ENCODE data around the gene HEMK1. TPM values are rescaled to one million over a fixed set of nuclear protein-coding genes. Genes with fewer than 3 reads are reported as not detected.

Gene HEMK1
- total RNA-seq, 1 experiment from 2014 or later = 9.3 TPM

GRCh38 chr3:50588759-50589433 lies 19.6 kb downstream of the HEMK1 start:
- no peaks in the 10 kb centered on the region for H3K27me3 ChIP-seq (replicated peaks)
- H3K4me3 ChIP-seq = no peak overlapping the region
- H3K36me3 ChIP-seq = no peaks in the 10 kb centered on the region
- H3K27ac ChIP-seq = no peak overlapping the region
- no peaks in the 10 kb centered on the region for H3K9me3 ChIP-seq (replicated peaks)
- DNase-seq (ENCODE audit: low read depth in 1 of 2, low spot score in 2 of 2) = no peak
- no peaks in the 10 kb centered on the region for H3K4me1 ChIP-seq (replicated peaks)

- Histone ChIP-seq H3K27ac (no peak overlapping the region), H3K9me3 (replicated peaks) (no peaks in the 10 kb centered on the region), H3K4me1 (replicated peaks) (no peaks in the 10 kb centered on the region), H3K4me3 (no peak overlapping the region), H3K36me3 (no peaks in the 10 kb centered on the region), H3K27me3 (replicated peaks) (no peaks in the 10 kb centered on the region)
- no peak for DNase-seq (ENCODE audit: low read depth in 1 of 2, low spot score in 2 of 2)
These were observed 21.9 kb downstream of the HEMK1 start for GRCh38 chr3:50591196-50591741.

- Histone ChIP-seq H3K27me3 (replicated peaks) (no peaks in the 10 kb centered on the region), H3K27ac (no peak overlapping the region), H3K4me3 (no peak overlapping the region), H3K4me1 (replicated peaks) (no peaks in the 10 kb centered on the region), H3K9me3 (replicated peaks) (no peaks in the 10 kb centered on the region), H3K36me3 (no peaks in the 10 kb centered on the region)
- no peak for DNase-seq (ENCODE audit: low read depth in 1 of 2, low spot score in 2 of 2)
These were observed 23.2 kb downstream of the HEMK1 start for GRCh38 chr3:50592568-50592967.

GRCh38 chr3:50594253-50594785 lies 25.0 kb downstream of the HEMK1 start:
- H3K4me1 ChIP-seq (replicated peaks) = no peaks in the 10 kb centered on the region
- no peak overlapping the region for H3K27ac ChIP-seq
- no peaks in the 10 kb centered on the region for H3K27me3 ChIP-seq (replicated peaks)
- H3K9me3 ChIP-seq (replicated peaks) = no peaks in the 10 kb centered on the region
- no peaks in the 10 kb centered on the region for H3K36me3 ChIP-seq
- no peak overlapping the region for H3K4me3 ChIP-seq
- no peak for DNase-seq (ENCODE audit: low read depth in 1 of 2, low spot score in 2 of 2)

GRCh38 chr3:50599115-50599715 lies 29.9 kb downstream of the HEMK1 start:
- DNase-seq (ENCODE audit: low read depth in 1 of 2, low spot score in 2 of 2) = no peak
- no peaks in the 10 kb centered on the region for H3K9me3 ChIP-seq (replicated peaks)
- H3K36me3 ChIP-seq = no peaks in the 10 kb centered on the region
- no peaks in the 10 kb centered on the region for H3K27me3 ChIP-seq (replicated peaks)
- no peak overlapping the region for H3K27ac ChIP-seq
- peaks cover 19% of the 10 kb centered on the region for H3K4me1 ChIP-seq (replicated peaks)
- H3K4me3 ChIP-seq = no peak overlapping the region

GRCh38 chr3:50599716-50600118 lies 30.4 kb downstream of the HEMK1 start:
- no peak overlapping the region for H3K27ac ChIP-seq
- H3K9me3 ChIP-seq (replicated peaks) = no peaks in the 10 kb centered on the region
- H3K4me3 ChIP-seq = no peak overlapping the region
- no peaks in the 10 kb centered on the region for H3K36me3 ChIP-seq
- DNase-seq (ENCODE audit: low read depth in 1 of 2, low spot score in 2 of 2) = no peak
- peaks cover 19% of the 10 kb centered on the region for H3K4me1 ChIP-seq (replicated peaks)
- no peaks in the 10 kb centered on the region for H3K27me3 ChIP-seq (replicated peaks)

GRCh38 chr3:50600141-50600753 lies 30.9 kb downstream of the HEMK1 start:
- Histone ChIP-seq H3K9me3 (replicated peaks) (no peaks in the 10 kb centered on the region), H3K4me3 (no peak overlapping the region), H3K27ac (no peak overlapping the region), H3K36me3 (no peaks in the 10 kb centered on the region), H3K27me3 (replicated peaks) (no peaks in the 10 kb centered on the region), H3K4me1 (replicated peaks) (peaks cover 19% of the 10 kb centered on the region)
- DNase-seq (ENCODE audit: low read depth in 1 of 2, low spot score in 2 of 2) = no peak

- Histone ChIP-seq H3K27ac (peak overlapping the region; percentile 72), H3K27me3 (replicated peaks) (no peaks in the 10 kb centered on the region), H3K9me3 (replicated peaks) (no peaks in the 10 kb centered on the region), H3K4me1 (replicated peaks) (peaks cover 19% of the 10 kb centered on the region), H3K36me3 (no peaks in the 10 kb centered on the region), H3K4me3 (no peak overlapping the region)
- peak; percentile 62 to 70 for DNase-seq (ENCODE audit: low read depth in 1 of 2, low spot score in 2 of 2)
These were observed 31.7 kb downstream of the HEMK1 start for GRCh38 chr3:50600841-50601591.

- no peak overlapping the region for H3K4me3 ChIP-seq
- no peak for DNase-seq (ENCODE audit: low read depth in 1 of 2, low spot score in 2 of 2)
- H3K27ac ChIP-seq = no peak overlapping the region
- H3K4me1 ChIP-seq (replicated peaks) = peaks cover 19% of the 10 kb centered on the region
- H3K36me3 ChIP-seq = no peaks in the 10 kb centered on the region
- H3K27me3 ChIP-seq (replicated peaks) = no peaks in the 10 kb centered on the region
- no peaks in the 10 kb centered on the region for H3K9me3 ChIP-seq (replicated peaks)
These were observed 33.4 kb downstream of the HEMK1 start for GRCh38 chr3:50602595-50603191.

GRCh38 chr3:50603261-50604109 lies 34.2 kb downstream of the HEMK1 start:
- no peak for DNase-seq (ENCODE audit: low read depth in 1 of 2, low spot score in 2 of 2)
- Histone ChIP-seq H3K4me3 (no peak overlapping the region), H3K36me3 (no peaks in the 10 kb centered on the region), H3K27ac (no peak overlapping the region), H3K9me3 (replicated peaks) (no peaks in the 10 kb centered on the region), H3K27me3 (replicated peaks) (no peaks in the 10 kb centered on the region), H3K4me1 (replicated peaks) (peaks cover 19% of the 10 kb centered on the region)

GRCh38 chr3:50604110-50604621 lies 34.8 kb downstream of the HEMK1 start:
- no peaks in the 10 kb centered on the region for H3K9me3 ChIP-seq (replicated peaks)
- no peaks in the 10 kb centered on the region for H3K27me3 ChIP-seq (replicated peaks)
- peaks cover 19% of the 10 kb centered on the region for H3K4me1 ChIP-seq (replicated peaks)
- no peaks in the 10 kb centered on the region for H3K36me3 ChIP-seq
- H3K27ac ChIP-seq = no peak overlapping the region
- no peak overlapping the region for H3K4me3 ChIP-seq
- no peak for DNase-seq (ENCODE audit: low read depth in 1 of 2, low spot score in 2 of 2)

Data from SJSA1 (cell line).